BJ (cell line): ENCODE data around the gene ZMYND10. TPM values are rescaled to one million over a fixed set of nuclear protein-coding genes. Genes with fewer than 3 reads are reported as not detected.
"Not testable (repeated sequence)": the region's sequence is repeated elsewhere in the genome, so short reads cannot be mapped to it uniquely, and the experiment has no call there.

Experiments used
- CTCF ChIA-PET: fragments of 350-600 bp; formaldehyde crosslinking; extraction: SDS; loops from one replicate; lab custom pipeline; 2021; ENCODE audit warnings: antibody characterized with exemption, inconsistent platforms; lab: Yijun Ruan, JAX
- POLR2A ChIA-PET: fragments of 300-600 bp; sonication (Branson Sonifier 250); formaldehyde crosslinking; extraction: SDS; loops from one replicate; lab custom pipeline; 2021; ENCODE audit warnings: antibody characterized with exemption; lab: Charles Lee
- DNase-seq: peaks from one replicate; pipeline ENCODE4 v3.0.0-alpha.2; 2011; ENCODE audit warnings: low read depth
- H3K27me3 ChIP-seq: 2 replicates; pipeline ENCODE4 v1.6.0; 2011; ENCODE audit warnings: low read length; ENCODE audit not compliant: control insufficient read depth, insufficient read depth
- H3K36me3 ChIP-seq: 2 replicates; pipeline ENCODE4 v1.5.1; 2011; ENCODE audit warnings: low read length; ENCODE audit not compliant: control insufficient read depth, insufficient read depth
- H3K4me3 ChIP-seq: 2 replicates; pipeline ENCODE4 v1.5.1; 2011; ENCODE audit warnings: low read depth, mild to moderate bottlenecking, control low read depth, low read length
- CTCF ChIP-seq: IDR thresholded peaks from 2 replicates; pipeline ENCODE4 v1.5.1; 2011; ENCODE audit warnings: low read depth, mild to moderate bottlenecking, control low read depth, inconsistent platforms, low read length, moderate library complexity; ENCODE audit not compliant: insufficient read depth
- polyA plus RNA-seq: library from polyadenylated mRNA; depleted of rRNA; stranded (reverse); fragments of >200 nt; gene quantifications from 2 replicates; pipeline ENCODE4 v1.2.3, GENCODE V29; 2011

The ZMYND10 gene
- polyA plus RNA-seq, 1 experiment = 1.3 TPM

DNA sequence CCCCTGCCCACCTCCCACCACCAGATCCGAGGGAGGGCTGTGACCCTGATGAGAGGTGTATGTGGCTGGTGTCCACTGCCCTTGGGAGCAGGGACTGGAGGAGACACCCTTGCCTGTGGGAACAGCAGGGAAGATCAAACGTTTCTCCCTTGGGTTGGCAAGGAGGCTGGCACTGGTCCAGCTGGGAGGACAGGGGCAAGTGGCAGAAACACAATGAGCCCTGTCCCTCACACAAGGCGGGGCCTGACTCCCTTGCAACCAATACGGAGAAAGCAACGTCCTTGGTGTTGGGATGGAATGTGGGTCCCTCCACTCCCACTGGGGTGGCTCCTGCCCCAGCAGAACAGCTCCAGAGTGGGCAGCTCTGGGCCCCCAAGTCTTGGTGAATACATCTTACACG, 28.2 kb downstream of the ZMYND10 start:
- CTCF ChIA-PET = interaction anchor here (1.9 kb wide), 1 partner anchor 18 kb away, joined by 3 read pairs; the partner anchor contains the start of genes HYAL3 and NAA80
- Histone ChIP-seq H3K4me3 (no peak overlapping the region), H3K27me3 (no peaks in the 10 kb centered on the region), H3K36me3 (peaks cover 20% of the 10 kb centered on the region)
- TF ChIP-seq CTCF = no peak
- POLR2A ChIA-PET = no interaction called here
- no peak for DNase-seq

DNA sequence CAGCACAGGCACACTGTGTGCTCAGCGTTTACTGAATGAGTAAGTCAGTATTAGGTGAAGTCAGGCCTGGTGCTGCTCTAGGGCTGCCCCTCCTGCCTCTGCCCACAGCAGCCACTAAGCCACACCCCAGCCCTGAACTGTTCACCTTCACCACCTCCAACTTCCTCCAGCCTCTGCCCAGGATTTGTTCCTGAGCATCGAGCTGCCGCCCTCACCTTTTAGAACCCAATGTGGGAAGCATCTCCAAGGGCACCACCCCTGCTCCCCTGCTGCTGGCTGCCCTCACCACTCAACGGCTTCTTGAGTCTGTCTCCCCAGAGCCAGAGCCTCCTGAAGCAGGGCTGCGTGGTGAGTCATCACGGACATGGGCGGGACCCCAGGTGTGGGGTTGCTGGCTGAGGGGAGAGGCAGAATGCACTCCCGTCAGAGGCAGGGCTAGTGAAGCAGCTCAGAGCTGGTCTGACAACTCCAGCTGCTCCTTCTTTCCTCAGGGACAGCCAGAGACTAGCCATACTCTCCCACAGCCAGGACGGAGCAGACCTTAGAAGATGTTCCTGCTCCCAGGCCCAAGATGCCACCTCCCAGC, 28.8 kb downstream of the ZMYND10 start:
- Histone ChIP-seq H3K4me3 (no peak overlapping the region), H3K36me3 (peaks cover 20% of the 10 kb centered on the region), H3K27me3 (no peaks in the 10 kb centered on the region)
- POLR2A ChIA-PET = no interaction called here
- no peak for TF ChIP-seq CTCF
- CTCF ChIA-PET = interaction anchor here (1.9 to 3.0 kb wide), 2 partner anchors 7 to 18 kb away, joined by 3 to 15 read pairs; partner anchors contain the start of genes HYAL2, HYAL3 and NAA80
- DNase-seq = no peak

- Histone ChIP-seq H3K4me3 (no peak overlapping the region), H3K27me3 (no peaks in the 10 kb centered on the region), H3K36me3 (peaks cover 20% of the 10 kb centered on the region)
- ChIA-PET POLR2A (interaction anchor here (0.5 kb wide), 1 partner anchor 19 kb away, joined by 5 read pairs; no protein-coding TSS in a partner anchor), CTCF (interaction anchor here (0.6 to 3.0 kb wide), 3 partner anchors 9 to 270 kb away, joined by 3 to 15 read pairs (median 3); partner anchors contain the start of genes HYAL2, HYAL3 and NAA80)
- DNase-seq = no peak
- no peak for TF ChIP-seq CTCF
Observed at GRCh38 chr3:50314816-50315215, 30.7 kb downstream of the ZMYND10 start.

DNA sequence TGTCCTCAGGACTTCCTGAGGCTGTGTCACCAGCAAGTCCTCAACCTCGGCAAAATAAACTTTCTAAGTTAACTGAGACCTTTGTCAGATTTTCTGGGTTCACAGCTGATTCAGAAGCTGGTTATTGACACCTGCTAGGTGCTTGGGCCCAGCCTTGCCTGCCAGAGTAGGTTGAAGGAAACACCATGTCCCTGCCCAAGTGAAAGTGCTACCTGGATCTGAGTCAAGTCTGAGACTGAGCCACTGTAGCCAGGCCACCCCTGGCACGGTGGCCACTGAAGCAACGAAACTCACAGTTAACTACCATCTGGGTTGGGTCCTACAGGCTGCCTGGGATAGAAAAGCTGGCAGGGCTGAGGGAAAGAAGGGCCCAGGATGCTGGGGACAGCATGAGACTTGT, 31.2 kb downstream of the ZMYND10 start:
- DNase-seq = no peak
- ChIA-PET POLR2A (no interaction called here), CTCF (interaction anchor here (0.9 to 3.0 kb wide), 2 partner anchors 10 to 15 kb away, joined by 3 to 15 read pairs; partner anchors contain the start of genes HYAL2, HYAL3 and NAA80)
- Histone ChIP-seq H3K36me3 (peaks cover 20% of the 10 kb centered on the region), H3K27me3 (no peaks in the 10 kb centered on the region), H3K4me3 (no peak overlapping the region)
- TF ChIP-seq CTCF = no peak

DNA sequence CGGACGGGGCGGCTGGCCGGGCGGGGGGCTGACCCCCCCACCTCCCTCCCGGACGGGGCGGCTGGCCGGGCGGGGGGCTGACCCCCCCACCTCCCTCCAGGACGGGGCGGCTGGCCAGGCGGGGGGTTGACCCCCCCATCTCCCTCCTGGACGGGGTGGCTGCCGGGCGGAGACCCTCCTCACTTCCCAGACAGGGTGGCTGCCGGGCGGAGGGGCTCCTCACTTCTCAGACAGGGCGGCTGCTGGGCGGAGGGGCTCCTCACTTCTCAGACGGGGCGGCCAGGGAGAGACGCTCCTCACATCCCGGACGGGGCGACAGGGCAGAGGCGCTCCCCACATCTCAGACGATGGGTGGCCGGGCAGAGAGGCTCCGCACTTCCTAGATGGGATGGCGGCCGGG, 33.5 kb downstream of the ZMYND10 start:
- H3K36me3 ChIP-seq, CTCF ChIA-PET, H3K27me3 ChIP-seq, H3K4me3 ChIP-seq, DNase-seq, POLR2A ChIA-PET: not testable (repeated sequence)
